Forelimb muscle (tissue), 1 donor: ENCODE results near the gene ZNF462. TPM values are rescaled to one million over a fixed set of nuclear protein-coding genes. Genes with fewer than 3 reads are reported as not detected.

ENCODE experiments used
- DNase-seq: peaks from one replicate; pipeline ENCODE4 v3.0.0-alpha.2; 2013; ENCODE audit warnings: low read depth
- polyA plus RNA-seq: library from polyadenylated mRNA; unstranded; fragments of 120-200 nt; gene quantifications from one replicate; pipeline ENCODE4 v1.2.1, GENCODE V29; 2013; ENCODE audit not compliant: insufficient read length

The ZNF462 gene
- polyA plus RNA-seq, 1 donor, result 8.6 TPM

- no peak for DNase-seq
Measured at GRCh38 chr9:107007402-107007801, 144.4 kb downstream of the ZNF462 start.

- DNase-seq, result no peak
Measured at GRCh38 chr9:107008011-107008410, 145.0 kb downstream of the ZNF462 start.

GRCh38 chr9:107008447-107008846 is 145.5 kb downstream of the ZNF462 start:
- DNase-seq, result no peak

GRCh38 chr9:107016383-107016782 is 153.4 kb downstream of the ZNF462 start:
- DNase-seq, result no peak

GRCh38 chr9:107018861-107019545 is 156.0 kb downstream of the ZNF462 start:
- DNase-seq, result no peak

- peak; percentile 73 for DNase-seq
Measured at GRCh38 chr9:107020040-107020530, 157.1 kb downstream of the ZNF462 start.

GRCh38 chr9:107024193-107024592 is 161.2 kb downstream of the ZNF462 start:
- DNase-seq, result no peak

GRCh38 chr9:107025260-107026035 is 162.5 kb downstream of the ZNF462 start:
- DNase-seq, result no peak

GRCh38 chr9:107029146-107029545 is 166.2 kb downstream of the ZNF462 start:
- no peak for DNase-seq

- DNase-seq, result no peak
Measured at GRCh38 chr9:107033966-107034365, 171.0 kb downstream of the ZNF462 start.

- DNase-seq, result no peak
Measured at GRCh38 chr9:107034831-107035230, 171.9 kb downstream of the ZNF462 start.

- DNase-seq, result no peak
Measured at GRCh38 chr9:107036367-107036766, 173.4 kb downstream of the ZNF462 start.

GRCh38 chr9:107039542-107039941 is 176.6 kb downstream of the ZNF462 start:
- no peak for DNase-seq

- DNase-seq, result no peak
Measured at GRCh38 chr9:107042606-107043005, 179.6 kb downstream of the ZNF462 start.

- DNase-seq, result no peak
Measured at GRCh38 chr9:107043886-107044285, 180.9 kb downstream of the ZNF462 start.

GRCh38 chr9:107044872-107045271 is 181.9 kb downstream of the ZNF462 start:
- DNase-seq, result no peak

- no peak for DNase-seq
Measured at GRCh38 chr9:107046692-107047091, 183.7 kb downstream of the ZNF462 start.

- no peak for DNase-seq
Measured at GRCh38 chr9:107049046-107049802, 186.3 kb downstream of the ZNF462 start.

GRCh38 chr9:107049803-107050184 is 186.8 kb downstream of the ZNF462 start:
- no peak for DNase-seq

GRCh38 chr9:107051392-107051791 is 188.4 kb downstream of the ZNF462 start:
- DNase-seq, result no peak

GRCh38 chr9:107054146-107054545 is 191.2 kb downstream of the ZNF462 start:
- DNase-seq, result no peak

- DNase-seq, result no peak
Measured at GRCh38 chr9:107059220-107059619, 196.3 kb downstream of the ZNF462 start.
